GM18517 (cell line): ENCODE results near the gene CLEC17A.
"Not testable (repeated sequence)": the region's sequence is repeated elsewhere in the genome, so short reads cannot be mapped to it uniquely, and the experiment has no call there.

Source experiments
- ATAC-seq: cut with Tn5 transposase; IDR thresholded peaks from one replicate; pipeline ENCODE4 v1.9.1; 2021; ENCODE audit warnings: mild to moderate bottlenecking, moderate library complexity; ENCODE audit not compliant: unreplicated experiment

The CLEC17A gene

DNA sequence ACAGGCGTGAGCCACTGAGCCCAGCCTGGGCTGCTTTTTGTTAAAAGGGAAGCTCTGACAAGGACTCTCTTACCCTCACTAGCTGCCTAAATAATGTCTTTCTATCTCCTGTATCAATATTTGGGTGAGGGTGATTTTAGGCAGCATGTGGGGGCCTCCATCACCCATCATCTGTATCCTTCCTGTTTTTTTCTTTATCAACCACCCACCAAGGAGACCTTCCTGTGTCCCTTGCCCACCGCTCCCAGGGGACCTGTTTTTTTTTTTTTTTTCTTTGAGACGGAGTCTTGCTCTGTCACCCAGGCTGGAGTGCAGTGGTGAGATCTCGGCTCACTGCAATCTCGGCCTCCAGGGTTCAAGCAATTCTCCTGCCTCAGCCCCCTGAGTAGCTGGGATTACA is 5.6 kb upstream of the CLEC17A start:
- no peak for ATAC-seq

DNA sequence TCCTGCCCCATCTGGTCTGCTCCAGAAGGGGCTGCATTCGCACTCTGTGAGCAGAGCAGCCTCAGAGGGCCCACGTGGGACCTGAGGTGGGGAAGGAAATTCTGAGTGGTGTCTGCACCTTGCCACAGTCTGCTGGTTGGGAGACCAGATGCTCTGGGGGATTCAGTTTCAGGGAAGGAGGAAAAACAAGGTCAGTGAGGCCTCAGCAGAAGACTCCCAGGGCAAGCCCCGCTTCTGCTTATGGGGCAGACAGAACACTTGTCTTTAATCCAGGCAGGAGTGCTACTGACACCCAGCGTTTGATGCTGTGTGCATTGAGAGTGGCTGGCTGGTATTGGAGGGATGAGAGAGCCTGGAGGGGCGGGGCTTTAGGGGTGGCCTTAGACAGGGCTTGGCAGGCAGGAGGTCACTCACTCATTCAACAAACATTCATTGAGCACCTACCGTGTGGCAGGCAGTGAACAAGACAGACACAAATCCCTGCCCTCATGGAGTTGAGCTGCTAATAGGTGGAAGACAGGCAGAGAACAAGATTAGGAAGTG is 4.9 kb upstream of the CLEC17A start:
- ATAC-seq = no peak

DNA sequence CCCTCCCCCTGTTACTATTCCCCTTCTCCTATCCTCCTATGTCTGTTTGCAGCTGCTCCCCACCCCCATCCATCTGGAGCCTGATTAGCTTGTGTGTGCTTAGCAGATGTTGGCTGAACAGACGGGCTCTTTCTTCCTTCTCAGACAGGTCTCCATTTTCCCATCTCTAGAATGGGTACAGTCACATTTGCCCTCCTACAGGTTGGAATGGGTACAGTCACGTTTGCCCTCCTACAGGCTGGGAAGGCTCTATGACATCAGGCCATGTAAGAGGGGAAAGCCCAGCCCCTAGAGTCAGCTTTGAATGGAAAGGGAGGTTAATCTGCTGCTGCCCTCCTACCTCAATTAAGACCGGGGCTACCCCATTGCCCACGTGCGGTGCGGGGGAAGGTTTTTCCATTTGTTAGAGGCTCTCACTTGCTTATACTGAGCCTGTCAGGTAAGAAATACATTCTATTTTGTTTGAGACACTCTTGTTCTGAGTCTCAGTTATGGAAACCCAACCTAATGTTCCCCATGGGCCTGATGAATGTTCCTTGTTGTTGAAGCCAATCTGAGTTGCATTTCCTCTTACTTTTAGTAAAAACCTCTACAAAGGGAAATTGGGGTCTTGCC is 2.2 kb upstream of the CLEC17A start:
- ATAC-seq = no peak

DNA sequence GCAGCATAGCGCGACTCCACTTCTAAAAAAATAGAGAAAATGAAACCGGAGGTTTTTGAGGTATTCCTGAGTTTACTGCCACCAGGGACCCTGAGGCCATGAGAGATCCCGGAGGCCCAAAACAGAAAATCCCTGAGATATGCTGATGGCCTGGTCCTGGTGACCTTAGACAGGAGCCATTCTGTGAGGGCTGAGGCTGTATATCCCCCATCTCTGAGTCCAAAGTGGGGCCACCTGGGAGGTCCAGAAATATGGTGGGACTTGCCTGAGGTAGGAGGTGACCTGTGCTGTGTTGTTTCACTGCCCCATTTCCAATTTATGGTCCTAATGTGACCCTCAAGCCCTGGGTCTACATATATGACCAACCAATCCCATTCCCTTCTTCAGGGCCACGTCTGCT is 1.5 kb downstream of the CLEC17A start:
- ATAC-seq = not testable (repeated sequence)

DNA sequence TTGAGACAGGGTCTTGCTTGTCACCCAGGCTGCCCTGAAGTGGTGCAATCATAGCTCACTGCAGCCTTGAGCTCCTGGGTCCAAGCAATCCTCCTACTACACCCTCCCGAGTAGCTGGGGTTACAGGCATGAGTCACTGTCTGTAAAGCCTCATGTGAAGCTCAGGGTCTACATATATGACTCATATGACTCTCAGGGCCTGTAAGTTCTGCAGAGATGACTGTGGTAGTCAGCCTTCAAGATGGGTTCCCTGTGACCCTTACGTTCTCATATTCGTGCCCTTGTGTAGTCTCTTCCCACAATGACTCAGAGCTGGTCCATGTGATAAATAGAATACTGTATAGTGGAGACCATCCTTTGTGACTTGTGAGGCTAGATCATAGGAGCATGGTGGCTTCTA is 2.3 kb downstream of the CLEC17A start:
- ATAC-seq = peak; percentile 64

DNA sequence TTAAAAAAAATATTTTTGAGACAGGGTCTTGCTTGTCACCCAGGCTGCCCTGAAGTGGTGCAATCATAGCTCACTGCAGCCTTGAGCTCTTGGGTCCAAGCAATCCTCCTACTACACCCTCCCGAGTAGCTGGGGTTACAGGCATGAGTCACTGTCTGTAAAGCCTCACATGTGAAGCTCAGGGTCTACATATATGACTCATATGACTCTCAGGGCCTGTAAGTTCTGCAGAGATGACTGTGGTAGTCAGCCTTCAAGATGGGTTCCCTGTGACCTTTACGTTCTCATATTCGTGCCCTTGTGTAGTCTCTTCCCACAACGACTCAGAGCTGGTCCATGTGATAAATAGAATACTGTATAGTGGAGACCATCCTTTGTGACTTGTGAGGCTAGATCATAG is 6.5 kb downstream of the CLEC17A start:
- not testable (repeated sequence) for ATAC-seq

DNA sequence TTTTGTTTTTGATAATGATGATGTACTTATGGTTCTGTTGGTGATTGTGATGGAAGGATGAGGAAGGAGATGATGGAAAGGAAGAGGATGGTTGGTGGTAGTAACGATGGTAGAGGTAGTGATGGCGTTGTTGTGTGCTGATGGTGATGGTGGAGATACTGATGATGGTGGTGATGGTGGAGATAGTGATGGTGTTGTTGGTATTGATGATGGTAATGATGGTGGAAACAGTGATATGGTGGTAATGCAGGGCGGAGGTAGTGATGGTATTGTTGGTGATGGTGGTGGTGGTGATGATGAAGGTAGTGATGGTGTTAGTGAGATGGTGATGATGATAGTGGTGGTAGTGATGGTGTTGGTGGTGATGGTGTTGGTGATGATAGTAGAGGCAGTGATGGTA is 12.7 kb downstream of the CLEC17A start:
- no peak for ATAC-seq

DNA sequence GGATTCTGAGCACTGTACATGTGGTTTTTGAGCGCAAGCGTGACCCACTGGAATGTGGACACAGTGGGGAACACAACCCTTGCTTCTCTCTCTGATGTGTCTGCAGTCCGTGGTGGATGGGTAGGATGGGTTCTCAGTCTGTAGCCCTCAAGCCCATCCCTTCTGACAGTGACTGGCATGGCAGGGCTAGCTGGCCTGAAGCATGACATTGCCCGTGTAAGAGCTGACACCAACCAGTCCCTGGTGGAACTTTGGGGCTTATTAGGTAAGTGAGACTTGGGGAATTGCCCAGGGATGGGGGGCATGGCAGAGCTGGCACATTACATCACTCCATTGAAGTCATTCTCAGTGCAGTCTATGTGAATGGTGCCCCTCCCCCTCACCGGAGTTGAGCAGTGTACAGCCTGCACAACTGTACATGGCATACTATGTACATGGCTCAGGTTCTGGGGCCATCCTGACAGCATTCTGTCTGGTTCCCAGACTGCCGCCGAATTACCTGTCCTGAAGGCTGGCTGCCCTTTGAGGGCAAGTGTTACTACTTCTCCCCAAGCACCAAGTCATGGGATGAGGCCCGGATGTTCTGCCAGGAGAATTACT is 16.8 kb downstream of the CLEC17A start:
- ATAC-seq = no peak

DNA sequence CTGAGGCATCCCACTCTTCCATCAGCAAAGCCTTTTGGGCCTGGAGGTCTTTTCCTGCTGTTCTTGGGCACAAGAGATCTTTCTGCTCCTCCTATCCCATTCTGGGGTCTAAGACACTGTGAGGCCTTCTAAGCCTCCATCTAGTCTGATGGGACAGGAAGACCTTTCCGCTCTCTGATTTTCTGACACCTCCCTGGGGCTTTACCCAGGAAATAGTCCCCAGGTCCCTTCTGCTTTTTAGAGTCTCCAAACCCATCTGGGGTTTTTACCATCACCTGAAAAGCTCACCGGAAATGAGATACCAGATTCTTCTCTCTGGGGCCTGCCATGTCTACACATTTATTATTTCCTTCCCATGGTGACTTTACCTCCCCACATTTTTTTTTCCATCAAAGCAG is 21.1 kb downstream of the CLEC17A start:
- peak; percentile 65 for ATAC-seq

DNA sequence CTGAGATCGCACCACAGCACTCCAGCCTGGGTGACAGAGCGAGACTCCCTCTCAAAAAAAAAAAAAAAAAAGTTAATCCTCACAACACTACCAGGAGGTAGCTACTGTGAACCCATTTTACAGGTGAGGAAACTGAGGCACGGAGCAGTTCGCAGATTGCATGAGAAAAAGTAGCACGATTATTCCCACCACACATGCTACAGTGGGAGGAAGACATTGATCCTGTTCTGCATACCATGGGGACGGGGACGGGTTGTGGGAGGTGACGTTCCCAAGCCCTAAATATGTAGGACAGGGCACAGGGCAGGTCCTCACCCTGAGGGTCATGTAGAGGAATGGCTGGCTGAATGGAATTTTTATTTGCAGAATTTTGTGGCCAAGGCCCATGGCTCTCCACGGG is 23.7 kb downstream of the CLEC17A start:
- ATAC-seq = no peak

DNA sequence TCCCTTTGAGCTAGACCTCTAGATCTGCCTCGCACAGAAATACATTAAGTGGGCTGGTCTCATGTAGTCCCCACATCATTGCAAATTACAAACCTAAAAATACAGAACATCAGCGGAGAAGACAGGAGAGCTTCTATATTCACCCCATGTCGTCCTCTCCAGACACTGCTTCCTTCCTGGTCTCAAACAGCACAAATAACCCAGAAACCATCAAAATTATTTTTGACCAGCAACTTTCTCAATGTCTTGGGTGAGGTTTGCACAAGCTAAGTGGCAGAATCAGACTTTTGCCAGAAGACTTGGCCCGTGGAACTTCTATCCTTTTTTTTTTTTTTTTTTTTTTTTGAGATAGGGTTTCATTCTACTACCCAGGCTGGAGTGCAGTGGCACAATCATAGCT is 28.2 kb downstream of the CLEC17A start:
- no peak for ATAC-seq

DNA sequence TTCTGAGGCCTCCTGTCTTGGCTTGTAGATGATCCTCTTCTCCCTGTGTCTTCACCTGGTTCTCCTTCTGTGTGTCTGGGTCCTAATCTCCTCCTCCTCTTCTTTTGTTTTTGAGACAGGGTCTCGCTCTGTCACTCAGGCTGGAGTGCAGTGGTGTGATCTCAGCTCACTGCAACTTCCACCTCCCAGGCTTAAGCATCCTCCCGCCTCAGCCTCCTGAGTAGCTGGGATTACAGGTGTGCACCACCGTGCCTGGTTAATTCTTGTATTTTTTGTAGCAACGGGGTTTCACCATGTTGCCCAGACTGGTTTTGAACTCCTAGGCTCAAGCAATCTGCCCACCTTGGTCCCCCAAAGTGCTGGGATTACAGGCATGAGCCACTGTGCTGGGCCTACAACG is 29.4 kb downstream of the CLEC17A start:
- not testable (repeated sequence) for ATAC-seq

DNA sequence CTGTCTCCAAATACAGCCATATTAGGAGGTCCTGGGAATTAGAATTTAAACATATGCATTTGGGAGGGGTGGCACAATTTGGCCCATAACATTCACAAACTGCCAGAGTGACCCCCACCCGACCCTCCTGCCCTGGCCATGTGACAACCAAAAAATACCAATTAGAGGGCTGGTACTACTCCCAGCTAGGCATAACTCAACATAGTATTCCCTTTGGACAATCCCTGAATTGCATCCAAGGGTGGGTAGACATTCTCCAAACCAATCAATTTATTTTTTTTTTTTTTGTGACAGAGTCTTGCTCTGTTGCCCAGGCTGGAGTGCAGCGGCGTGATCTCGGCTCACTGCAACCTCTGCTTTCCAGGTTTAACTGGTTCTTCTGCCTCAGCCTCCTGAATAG is 29.8 kb downstream of the CLEC17A start:
- no peak for ATAC-seq

DNA sequence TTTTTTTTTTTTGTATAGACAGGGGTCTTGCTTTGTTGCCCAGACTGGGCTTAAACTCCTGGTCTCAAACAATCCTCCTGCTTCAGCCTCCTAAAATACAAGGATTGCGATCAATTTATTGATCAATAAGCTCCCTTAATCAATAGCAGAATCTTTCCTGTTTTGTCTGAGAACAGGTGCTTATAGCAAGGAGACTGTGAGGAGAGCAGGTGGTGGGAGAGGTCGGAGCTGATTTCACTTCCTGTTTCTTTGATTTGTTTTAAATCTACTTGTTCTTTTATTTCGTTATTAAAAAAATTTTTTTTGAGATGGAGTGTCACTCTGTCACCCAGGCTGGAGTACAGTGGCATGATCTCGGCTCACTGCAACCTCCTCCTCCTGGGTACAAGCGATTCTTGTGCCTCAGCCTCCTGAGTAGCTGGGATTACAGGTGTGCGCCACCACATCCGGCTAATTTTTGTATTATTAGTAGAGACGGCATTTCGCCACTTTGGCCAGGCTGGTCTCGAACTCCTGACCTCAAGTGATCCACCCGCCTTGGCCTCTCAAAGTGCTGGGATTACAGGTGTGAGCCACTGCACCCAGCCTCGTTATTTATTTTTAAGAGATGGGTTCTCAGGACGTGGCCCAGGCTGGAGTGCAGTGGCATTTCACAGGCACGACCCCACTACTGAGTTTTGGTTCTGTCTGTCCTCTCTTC is 30.7 kb downstream of the CLEC17A start:
- ATAC-seq = not testable (repeated sequence)

DNA sequence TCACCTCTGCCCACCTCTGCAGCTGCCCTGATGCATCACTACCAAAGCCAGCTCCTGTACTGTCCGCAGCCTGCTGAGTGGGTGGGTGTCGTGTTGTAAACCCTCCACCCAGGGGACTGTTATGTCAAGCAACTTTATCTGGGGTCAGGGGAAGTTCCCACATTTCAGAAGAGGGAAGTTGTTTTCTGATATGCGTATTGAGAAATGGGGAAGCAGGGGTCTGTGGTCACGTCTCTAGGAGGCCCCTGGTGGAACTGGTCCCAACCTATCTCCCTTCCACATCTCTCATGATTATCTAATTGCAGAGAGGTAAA is 31.2 kb downstream of the CLEC17A start:
- no peak for ATAC-seq

DNA sequence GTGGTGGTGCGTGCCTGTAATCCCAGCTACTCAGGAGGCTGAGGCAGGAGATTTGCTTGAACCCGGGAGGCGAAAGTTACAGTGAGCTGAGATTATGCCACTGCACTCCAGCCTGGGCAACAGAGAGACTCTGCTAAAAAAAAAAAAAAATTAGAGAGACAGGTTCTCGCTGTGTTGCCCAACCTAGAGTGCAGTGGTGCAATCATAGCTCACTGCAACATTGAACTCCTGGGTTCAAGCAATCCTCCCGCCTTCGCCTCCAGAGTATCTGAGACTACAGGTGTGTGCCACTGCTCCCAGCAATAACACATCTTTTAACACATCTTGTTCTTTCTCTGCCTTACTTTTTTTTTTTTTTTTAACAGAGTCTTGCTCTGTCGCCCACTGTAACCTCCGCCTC is 32.7 kb downstream of the CLEC17A start:
- ATAC-seq = no peak

DNA sequence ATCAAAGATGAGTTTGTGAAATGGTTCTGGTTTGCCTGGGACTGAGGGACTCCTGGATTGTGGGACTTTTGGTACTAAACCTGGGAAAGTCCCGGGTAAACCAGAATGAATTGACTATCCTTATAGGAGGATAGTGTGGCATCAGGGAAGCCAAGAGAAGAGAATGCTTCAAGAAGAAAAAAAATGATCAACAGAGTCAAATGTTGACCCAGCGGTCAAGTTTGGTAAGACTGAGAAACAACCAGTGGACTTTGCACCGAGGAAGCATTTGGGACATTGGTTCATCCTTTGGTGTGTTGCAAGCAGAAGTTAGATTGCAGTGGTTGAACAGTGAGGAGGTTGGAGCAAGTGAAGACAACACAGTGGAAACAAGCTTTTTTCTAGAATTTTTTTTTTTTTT is 33.5 kb downstream of the CLEC17A start:
- ATAC-seq = no peak

DNA sequence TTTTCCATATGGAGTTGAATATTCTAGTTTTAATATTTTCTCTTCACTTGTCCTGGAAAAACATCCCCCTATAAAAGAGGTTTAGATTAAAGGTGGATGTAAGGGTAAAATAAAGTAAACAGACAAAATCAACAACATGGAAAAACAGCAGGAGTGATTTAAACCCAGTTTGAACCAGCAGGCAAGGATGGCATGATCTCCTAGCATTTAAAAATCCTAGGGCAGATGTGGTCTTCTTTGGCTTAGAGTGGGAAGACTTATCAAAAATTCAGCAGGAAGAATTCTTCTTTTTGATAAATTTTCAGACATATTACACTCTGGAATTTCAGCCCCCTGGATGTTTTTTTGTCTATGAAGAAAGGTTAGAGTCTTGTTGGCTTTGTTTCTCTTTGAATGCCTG is 36.5 kb downstream of the CLEC17A start:
- no peak for ATAC-seq

DNA sequence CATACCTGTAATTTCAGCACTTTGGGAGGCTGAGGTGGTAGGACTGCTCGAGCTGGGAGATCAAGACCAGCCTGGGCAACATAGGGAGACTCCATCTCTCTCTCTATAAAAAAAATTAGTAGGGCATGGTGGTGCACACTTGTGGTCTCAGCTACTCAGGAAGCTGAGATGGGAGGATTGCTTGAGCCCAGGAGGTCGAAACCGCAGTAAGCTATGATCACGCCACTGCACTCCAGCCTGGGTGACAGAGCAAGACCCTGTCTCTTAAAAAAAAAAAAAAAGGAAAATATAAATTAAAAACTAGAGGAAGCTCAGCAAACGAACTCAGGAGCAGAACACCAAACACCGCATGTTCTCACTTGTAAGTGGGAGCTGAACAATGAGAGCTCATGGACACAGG is 41.6 kb downstream of the CLEC17A start:
- ATAC-seq = not testable (repeated sequence)

DNA sequence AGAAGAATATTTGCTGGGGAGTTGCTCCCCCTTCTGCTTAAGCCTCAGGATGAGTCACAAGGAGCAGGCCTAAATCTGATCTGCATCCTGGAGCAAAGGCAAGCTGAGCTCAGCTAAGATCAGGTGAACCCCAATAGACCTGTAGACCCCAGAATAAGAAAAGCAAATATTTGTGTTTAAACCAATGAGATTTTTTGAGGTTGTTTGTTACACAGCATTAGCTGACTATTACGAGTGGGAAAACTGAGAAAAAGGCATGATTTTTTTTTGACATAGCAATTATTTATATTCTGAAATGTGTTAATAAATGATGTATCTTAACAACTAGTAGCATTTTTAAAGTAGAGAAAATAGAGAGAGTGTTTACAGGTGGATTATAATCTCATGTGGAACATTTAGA is 46.7 kb downstream of the CLEC17A start:
- ATAC-seq = no peak

DNA sequence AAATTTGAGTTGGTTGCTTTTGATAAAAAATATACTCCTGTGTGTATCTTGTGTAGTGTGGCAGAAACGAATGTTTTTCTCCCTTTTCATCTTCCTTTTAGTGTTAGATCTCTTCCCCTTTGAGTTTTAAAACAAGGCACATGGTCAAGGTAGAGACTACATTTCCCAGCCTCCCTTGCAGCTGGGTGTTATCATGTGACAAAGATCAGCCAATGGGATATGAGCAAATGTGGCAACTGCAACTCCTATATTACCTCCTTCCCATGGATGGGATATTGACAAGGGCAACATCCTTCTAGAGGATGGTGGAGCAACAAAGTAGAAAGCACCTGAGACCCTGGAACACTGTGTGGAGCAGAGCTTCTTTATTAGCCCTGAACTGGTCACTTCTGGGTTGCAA is 49.4 kb downstream of the CLEC17A start:
- ATAC-seq = no peak

DNA sequence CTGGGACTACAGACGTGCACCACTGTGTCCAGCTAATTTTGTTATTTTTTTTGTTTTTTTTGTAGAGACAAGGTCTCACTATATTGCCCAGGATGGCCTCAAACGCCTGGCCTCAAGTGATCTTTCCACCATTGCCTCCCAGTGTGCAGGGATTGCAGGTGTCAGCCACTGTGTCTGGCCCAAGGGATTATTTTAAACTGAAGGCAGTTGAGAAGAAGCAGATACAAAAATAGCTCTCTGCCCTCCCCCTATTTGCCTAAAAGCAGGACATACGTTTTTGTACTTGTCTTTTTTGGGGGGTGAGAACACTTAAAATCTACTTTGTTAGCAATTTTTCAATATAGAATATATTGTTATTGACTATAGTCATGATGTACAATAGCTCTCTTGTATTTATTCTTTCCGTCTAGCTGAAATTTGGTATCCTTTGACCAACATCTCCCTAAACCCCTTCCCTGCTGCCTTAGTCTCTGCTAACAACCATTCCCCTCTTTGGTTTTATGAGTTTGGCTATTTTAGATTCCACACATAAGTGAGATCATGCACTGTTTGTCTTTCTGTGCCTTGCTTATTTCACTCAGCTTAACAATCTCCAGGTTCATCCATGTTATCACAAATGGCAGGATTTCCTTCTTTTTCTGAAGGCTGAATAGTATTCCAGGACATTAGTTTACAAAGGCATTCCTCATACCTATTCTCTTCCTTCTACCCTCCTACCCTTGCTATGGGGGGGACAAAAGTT is 56.8 kb downstream of the CLEC17A start:
- no peak for ATAC-seq
